Astrocyte of the cerebellum (primary cell): ENCODE results near the gene BID.

ENCODE experiments used
- DNase-seq: peaks from one replicate; pipeline ENCODE4 v3.0.0-alpha.2; 2011; ENCODE audit warnings: low read depth
- H3K4me3 ChIP-seq: 2 replicates; pipeline ENCODE4 v1.5.1; 2011; ENCODE audit warnings: mild to moderate bottlenecking, low read depth, low read length, moderate library complexity
- CTCF ChIP-seq: IDR thresholded peaks from 2 replicates; pipeline ENCODE4 v1.5.1; 2012; ENCODE audit warnings: low read length, low read depth, moderate library complexity, mild to moderate bottlenecking; ENCODE audit errors: missing control alignments
- in situ Hi-C: cut with HindIII; loops from 2 replicates; pipeline ENCODE4 v1.10.0; 2017; ENCODE audit warnings: low sequenced_read_pairs

The BID gene

GRCh38 chr22:17781319-17782031 lies 7.2 kb upstream of the BID start:
- peak; percentile 61 for DNase-seq
- no peak overlapping the region for H3K4me3 ChIP-seq
- TF ChIP-seq CTCF = no peak
- in situ Hi-C loops = loop anchor here (5.0 kb wide), 2 partner anchors 39 to 41 kb away; no protein-coding TSS in a partner anchor

- DNase-seq = no peak
- in situ Hi-C loops = loop anchor here (5.0 kb wide), 2 partner anchors 39 to 41 kb away; no protein-coding TSS in a partner anchor
- no peak for TF ChIP-seq CTCF
- no peak overlapping the region for H3K4me3 ChIP-seq
Observed at GRCh38 chr22:17780741-17781318, 6.6 kb upstream of the BID start.

GRCh38 chr22:17780116-17780740 lies 6.0 kb upstream of the BID start:
- DNase-seq = no peak
- TF ChIP-seq CTCF = no peak
- H3K4me3 ChIP-seq = no peak overlapping the region
- in situ Hi-C loops = loop anchor here (5.0 kb wide), 2 partner anchors 38 to 42 kb away; no protein-coding TSS in a partner anchor

- in situ Hi-C loops = loop anchor here (5.0 kb wide), 2 partner anchors 37 to 43 kb away; no protein-coding TSS in a partner anchor
- H3K4me3 ChIP-seq = no peak overlapping the region
- DNase-seq = no peak
- TF ChIP-seq CTCF = no peak
Observed at GRCh38 chr22:17779286-17780115, 5.2 kb upstream of the BID start.

DNA sequence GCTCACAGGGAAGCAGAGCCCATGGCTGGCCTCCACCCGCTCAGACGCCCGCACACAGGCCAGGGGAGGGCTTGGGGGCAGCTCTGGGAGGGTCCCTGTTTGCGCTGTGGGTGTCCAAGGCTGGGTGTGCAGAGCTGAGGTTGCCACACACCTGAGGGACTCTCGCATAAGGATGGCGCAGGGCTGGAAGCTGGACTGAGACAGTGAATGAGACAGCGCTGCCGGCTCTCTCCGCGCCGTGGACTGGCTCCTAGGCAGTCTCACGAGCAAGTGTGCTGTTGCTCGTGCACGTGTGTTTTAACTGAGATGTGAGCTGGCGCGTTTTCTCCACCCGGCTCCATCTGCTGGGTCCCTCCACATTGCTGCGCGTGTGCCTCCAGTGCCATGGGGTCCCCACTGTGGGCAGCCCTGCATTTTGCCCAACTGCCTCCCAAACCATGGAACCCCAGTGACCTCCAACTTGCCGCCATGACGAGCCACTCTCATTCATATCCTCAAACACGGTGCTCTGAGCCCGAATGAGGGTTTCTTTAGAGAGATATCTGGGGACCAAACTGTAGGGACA lies 4.2 kb upstream of the BID start:
- TF ChIP-seq CTCF = no peak
- H3K4me3 ChIP-seq = no peak overlapping the region
- in situ Hi-C loops = no loop called here

GRCh38 chr22:17777717-17778044 lies 3.4 kb upstream of the BID start:
- no peak for DNase-seq
- no peak for TF ChIP-seq CTCF
- in situ Hi-C loops = no loop called here
- H3K4me3 ChIP-seq = no peak overlapping the region

More for the DNA sequence above, 4.2 kb upstream of the BID start:
- DNase-seq = no peak
